Activated CD4-positive, CD25-positive, alpha-beta regulatory T cell treated with anti-CD3 and anti-CD28 coated beads, Interleukin-2, amount 50 U/mL, for 24 hours (primary cell): ENCODE data around the gene CTSS.
"Not testable (repeated sequence)": the region's sequence is repeated elsewhere in the genome, so short reads cannot be mapped to it uniquely, and the experiment has no call there.

Source experiments
- ATAC-seq, 2 donors: fragments of 150-1000 bp; cut with Tn5 transposase; one replicate each; pipeline ENCODE4 v1.10.0; 2021; ENCODE audit warnings: mild to moderate bottlenecking in 1 of 2, moderate library complexity in 1 of 2

The CTSS gene

GRCh38 chr1:150772326-150772725, 6.7 kb upstream of the CTSS start:
- ATAC-seq, result no peak

- not testable (repeated sequence) for ATAC-seq
Measured at GRCh38 chr1:150767704-150768103, 2.1 kb upstream of the CTSS start.

GRCh38 chr1:150765977-150766301, 361 bp upstream of the CTSS start:
- ATAC-seq, result peak; percentile 9 to 15

DNA sequence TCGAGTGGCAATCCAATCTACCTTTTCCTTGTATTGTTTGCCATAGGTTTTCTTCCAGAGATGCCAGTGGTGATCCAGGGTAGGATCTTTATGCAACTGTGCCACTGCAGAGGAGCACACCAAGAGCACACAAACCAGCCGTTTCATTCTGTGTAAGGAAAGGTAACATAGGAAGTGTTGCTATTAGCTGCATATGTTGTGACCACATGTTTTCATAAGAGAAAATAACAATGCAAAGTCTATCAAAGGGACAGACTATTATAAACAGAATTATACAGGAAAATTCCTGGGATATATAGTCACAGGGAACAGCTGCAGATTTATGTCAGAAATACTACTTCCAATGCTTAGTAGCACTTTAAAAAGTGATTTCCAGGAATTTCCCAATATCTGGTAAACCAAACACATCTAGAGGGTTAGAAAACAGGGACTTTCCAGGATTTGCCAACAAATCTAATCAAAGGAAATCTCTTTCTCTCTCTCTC, 919 bp downstream of the CTSS start:
- peak in 1 of 2 donors; percentile 31 for ATAC-seq

DNA sequence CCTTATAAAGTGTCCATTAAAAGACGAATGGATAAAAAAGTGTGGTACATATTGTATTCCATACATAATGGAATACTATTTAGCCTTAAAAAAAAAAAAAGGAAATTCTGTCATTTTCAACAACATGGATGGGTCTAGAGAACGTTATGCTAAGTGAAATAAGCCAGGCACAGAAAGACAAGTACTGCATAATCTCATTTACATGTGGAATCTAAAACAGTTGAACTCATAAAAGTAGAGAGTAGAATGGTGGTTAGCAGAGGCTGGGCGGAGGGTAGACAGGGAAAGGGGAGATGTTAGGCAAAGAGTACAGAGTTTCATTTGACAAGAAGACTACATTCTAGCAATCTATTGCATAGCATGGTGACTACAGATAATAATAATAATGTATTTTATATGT, 2.6 kb downstream of the CTSS start:
- no peak for ATAC-seq

DNA sequence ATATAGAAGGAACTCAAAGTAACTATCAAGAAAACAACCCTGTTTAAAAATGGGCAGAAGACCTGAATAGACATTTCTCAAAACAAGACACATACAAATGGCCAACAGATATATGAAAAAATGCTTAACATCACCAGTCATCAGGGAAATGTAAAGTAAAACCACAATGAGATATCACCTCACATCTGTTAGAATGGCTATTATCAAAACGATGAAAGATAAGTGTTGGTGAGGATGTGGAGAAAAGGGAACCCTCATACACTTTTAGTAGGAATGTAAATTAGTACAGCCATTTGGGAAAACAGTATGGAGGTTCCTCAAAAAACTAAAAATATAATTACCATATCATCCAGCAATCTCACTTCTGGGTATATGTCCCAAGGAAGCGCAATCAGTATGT, 3.0 kb downstream of the CTSS start:
- ATAC-seq, result no peak

GRCh38 chr1:150761801-150762200, 3.8 kb downstream of the CTSS start:
- ATAC-seq, result no peak

- no peak for ATAC-seq
Measured at GRCh38 chr1:150760013-150760412, 5.6 kb downstream of the CTSS start.

- no peak for ATAC-seq
Measured at GRCh38 chr1:150753416-150753815, 12.2 kb downstream of the CTSS start.

DNA sequence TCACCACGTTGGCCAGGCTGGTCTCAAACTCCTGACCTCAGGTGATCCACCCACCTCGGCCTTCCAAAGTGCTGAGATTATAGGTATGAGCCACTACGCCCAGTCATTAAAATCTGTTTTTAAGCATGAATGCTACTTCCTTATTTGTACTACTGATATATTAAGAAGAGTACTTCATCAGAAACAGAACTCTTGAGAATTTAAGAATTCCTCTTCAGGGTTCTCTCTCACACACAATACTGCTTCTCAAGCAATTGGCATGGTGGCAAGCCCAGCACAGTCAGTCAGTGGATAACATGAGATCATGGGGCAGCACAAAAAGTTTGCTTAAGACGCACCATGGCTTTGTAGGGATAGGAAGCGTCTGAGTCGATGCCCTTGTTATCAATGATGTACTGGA, 14.1 kb downstream of the CTSS start:
- no peak for ATAC-seq

GRCh38 chr1:150749720-150750311, 15.8 kb downstream of the CTSS start:
- no peak for ATAC-seq

GRCh38 chr1:150748878-150749719, 16.5 kb downstream of the CTSS start:
- no peak for ATAC-seq

DNA sequence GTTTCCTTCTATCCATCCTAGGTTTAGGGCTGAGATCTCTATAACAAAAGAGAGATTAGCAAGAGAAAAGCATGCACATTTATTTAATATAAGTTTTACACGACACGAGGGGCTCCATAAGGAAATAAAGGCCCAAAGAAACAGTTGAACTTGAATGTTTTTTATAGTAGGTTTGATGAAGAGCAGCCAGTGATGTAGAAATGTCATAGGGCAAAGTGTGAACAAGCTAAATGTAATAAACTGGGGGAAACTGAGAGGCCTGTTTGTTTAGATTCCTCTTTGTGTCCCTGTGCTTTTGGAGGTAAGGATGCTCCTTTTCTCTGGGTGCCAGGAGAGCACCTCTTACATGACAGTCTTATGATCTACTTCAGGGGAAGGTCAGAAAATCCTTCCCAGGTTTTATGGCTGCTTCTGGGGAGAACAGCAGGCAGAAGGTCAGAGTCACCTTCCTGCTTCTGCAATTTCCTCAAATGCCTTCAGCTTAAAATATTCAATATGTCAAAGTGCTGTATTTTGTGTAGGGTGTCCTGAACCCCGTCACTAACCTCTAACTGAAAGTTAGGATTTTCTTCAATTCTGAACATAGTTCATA, 35.4 kb downstream of the CTSS start:
- no peak for ATAC-seq

DNA sequence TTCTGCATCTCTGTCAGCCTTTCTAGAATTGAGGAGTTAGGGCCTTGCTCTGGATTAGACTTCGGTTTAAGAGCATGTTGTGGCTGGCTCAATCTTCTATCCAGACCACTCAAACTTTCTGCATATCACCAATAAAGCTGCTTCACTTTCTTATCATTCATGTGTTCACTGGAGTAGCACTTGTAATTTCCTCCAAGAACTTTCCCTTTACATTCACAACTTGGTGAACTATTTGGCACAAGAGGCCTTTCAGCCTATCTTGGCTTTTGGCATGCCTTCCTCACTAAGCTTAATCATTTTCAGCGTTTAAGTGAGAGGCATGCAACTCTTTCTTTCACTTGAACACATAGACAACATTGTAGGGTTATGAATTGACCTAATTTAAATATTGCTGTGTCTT, 41.2 kb downstream of the CTSS start:
- no peak for ATAC-seq

GRCh38 chr1:150720703-150721102, 44.9 kb downstream of the CTSS start, which contains the start of gene HORMAD1:
Gene HORMAD1 (minus strand): TSS chr1:150720895. CDS start chr1:150719505, 1,390 bp downstream.
- ATAC-seq, result no peak

DNA sequence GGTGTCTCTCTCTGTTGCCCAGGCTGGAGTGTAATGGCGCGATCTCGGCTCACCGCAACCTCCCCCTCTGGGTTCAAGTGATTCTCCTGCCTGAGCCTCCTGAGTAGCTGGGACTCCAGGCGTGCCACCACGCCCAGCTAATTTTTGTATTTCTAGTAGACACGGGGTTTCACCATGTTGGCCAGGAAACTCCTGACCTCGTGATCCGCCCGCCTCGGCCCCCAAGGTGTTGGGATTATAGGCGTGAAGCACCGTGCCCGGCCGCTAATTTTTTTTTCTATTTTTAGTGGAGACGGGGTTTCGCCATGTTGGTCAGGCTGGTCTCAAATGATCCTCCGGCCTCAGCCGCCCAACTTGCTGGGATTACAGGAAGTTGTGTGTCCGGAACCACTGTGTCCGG, 45.5 kb downstream of the CTSS start:
- no peak for ATAC-seq

GRCh38 chr1:150718225-150718891, 47.2 kb downstream of the CTSS start:
- ATAC-seq, result no peak

GRCh38 chr1:150709031-150709430, 56.5 kb downstream of the CTSS start:
- ATAC-seq, result not testable (repeated sequence)

GRCh38 chr1:150708595-150708994, 57.0 kb downstream of the CTSS start:
- peak; percentile 97 to 99 for ATAC-seq

GRCh38 chr1:150706091-150706490, 59.5 kb downstream of the CTSS start:
- no peak for ATAC-seq

- ATAC-seq, result no peak
Measured at GRCh38 chr1:150703427-150703826, 62.2 kb downstream of the CTSS start.

DNA sequence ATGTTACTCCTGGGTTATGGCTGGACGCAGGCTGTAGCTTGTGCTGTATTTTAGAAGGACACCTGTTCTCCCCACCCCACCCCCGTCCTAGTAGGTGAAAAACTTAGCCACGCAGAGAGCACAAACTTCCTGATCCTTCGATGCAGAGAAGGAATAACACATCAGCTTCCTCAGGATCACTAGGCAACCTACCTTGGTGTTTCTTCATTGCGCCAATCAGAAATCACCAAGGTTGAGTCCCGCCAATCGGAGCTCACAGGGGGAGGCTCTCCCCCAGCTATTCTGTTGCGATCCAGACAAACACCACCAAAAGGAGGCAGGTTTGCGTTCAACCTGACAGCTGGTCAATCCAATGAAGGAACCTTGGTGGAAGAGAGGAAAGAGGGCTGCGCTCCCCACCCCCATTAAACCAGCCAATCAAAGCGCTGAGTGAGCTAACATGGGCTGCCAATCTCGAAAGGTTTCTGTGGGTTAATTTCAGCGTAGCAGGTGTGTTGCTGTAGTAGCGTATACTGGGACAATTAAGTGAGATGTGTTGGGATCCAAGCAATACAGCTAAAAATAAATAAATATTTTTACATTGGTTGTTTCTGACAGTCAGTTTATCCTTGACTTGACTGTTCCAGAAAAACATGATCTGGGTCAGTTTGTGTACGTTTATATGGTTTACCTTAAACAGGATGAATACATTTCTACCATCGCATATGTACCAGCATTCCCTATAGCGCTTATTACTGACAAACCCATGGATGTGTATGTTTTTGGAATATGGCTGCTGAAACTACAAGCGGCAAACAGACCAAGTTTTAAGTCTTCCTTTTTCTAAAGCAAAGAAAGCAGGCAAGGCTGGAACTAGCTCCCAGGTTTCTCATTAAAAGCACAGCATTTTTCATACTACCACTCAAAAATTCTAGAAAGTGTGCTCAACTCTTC, 68.3 kb downstream of the CTSS start, which contains the start of gene GOLPH3L:
Gene GOLPH3L, minus strand, starts transcription at position 160 of the 933 bp plus-strand sequence. CDS start 2,316 bp downstream, outside the sequence.
- peak; percentile 100 for ATAC-seq
